Loucy (cell line): ENCODE measurements around the gene LCT.

Experiments used
- EZH2phosphoT487 ChIP-seq: fragments of 200-600 bp; IDR thresholded peaks from 2 replicates; pipeline ENCODE4 v1.6.1; 2018; ENCODE audit warnings: antibody characterized with exemption, mild to moderate bottlenecking, moderate library complexity, borderline replicate concordance
- TF ChIP-seq, protein P1 (sequence below): fragments of 200-600 bp; sonication (generic); conservative IDR thresholded peaks from 2 replicates; pipeline ENCODE4 v1.5.1; 2014; ENCODE audit warnings: mild to moderate bottlenecking, antibody characterized with exemption, low read length

DNA sequence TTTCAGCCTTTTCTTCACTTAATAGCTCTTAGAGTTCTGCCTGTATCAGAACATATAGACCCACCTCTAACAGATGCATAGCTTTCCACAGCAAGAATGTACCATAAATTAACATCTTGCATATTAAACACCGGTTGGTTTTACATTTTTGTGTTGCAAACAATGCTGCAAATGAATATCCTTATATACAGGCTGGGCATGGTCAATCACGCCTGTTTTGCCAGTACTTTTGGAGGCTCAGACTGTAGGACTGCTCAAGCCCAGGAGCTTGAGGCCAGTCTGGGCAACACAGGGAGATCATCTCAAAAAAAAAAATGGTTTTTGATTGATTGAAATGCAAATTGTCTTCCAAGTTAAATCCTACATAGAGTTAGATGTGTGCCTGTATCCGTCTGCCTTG is 1.5 kb upstream of the LCT start:
- TF ChIP-seq, protein P1, sequence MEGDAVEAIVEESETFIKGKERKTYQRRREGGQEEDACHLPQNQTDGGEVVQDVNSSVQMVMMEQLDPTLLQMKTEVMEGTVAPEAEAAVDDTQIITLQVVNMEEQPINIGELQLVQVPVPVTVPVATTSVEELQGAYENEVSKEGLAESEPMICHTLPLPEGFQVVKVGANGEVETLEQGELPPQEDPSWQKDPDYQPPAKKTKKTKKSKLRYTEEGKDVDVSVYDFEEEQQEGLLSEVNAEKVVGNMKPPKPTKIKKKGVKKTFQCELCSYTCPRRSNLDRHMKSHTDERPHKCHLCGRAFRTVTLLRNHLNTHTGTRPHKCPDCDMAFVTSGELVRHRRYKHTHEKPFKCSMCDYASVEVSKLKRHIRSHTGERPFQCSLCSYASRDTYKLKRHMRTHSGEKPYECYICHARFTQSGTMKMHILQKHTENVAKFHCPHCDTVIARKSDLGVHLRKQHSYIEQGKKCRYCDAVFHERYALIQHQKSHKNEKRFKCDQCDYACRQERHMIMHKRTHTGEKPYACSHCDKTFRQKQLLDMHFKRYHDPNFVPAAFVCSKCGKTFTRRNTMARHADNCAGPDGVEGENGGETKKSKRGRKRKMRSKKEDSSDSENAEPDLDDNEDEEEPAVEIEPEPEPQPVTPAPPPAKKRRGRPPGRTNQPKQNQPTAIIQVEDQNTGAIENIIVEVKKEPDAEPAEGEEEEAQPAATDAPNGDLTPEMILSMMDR = no peak
- no peak for TF ChIP-seq EZH2phosphoT487
